Neural cell (in vitro differentiated cells): ENCODE measurements around the gene PAPSS2. TPM values are rescaled to one million over a fixed set of nuclear protein-coding genes. Genes with fewer than 3 reads are reported as not detected.

ENCODE experiments used
- H2AFZ ChIP-seq: fragments of 200-600, 300-800 bp; sonication (generic), shearing (Covaris generic); 2 replicates; pipeline ENCODE4 v1.6.0; 2014; ENCODE audit warnings: low read depth, mild to moderate bottlenecking, antibody characterized with exemption, low read length, moderate library complexity
- H3F3A ChIP-seq: fragments of 200-600 bp; shearing (Covaris generic); 2 replicates; pipeline ENCODE4 v1.6.1; 2016; ENCODE audit warnings: mild to moderate bottlenecking, moderate library complexity, mixed read lengths, antibody characterized with exemption, low read length; ENCODE audit not compliant: insufficient read depth, poor library complexity, severe bottlenecking
- H3K27ac ChIP-seq: fragments of 200-600, 300-800 bp; sonication (generic), shearing (Covaris generic); 2 replicates; pipeline ENCODE4 v1.5.1; 2014; ENCODE audit warnings: mild to moderate bottlenecking, low read length, moderate library complexity
- H3K27me3 ChIP-seq: fragments of 300-800, 200-600 bp; sonication (generic), shearing (Covaris generic); 2 replicates; pipeline ENCODE4 v1.6.0; 2014; ENCODE audit warnings: mild to moderate bottlenecking, low read depth, low read length, moderate library complexity; ENCODE audit not compliant: insufficient read depth
- H3K36me3 ChIP-seq: fragments of 300-800, 200-600 bp; sonication (generic), shearing (Covaris generic); 2 replicates; pipeline ENCODE4 v1.5.1; 2014; ENCODE audit warnings: mild to moderate bottlenecking, antibody characterized with exemption, low read length, moderate library complexity; ENCODE audit not compliant: insufficient read depth
- H3K4me2 ChIP-seq: fragments of 300-800, 200-600 bp; sonication (generic), shearing (Covaris generic); 2 replicates; pipeline ENCODE4 v1.6.0; 2014; ENCODE audit warnings: mild to moderate bottlenecking, low read length
- H3K4me3 ChIP-seq: fragments of 300-800, 200-600 bp; sonication (generic), shearing (Covaris generic); 2 replicates; pipeline ENCODE4 v1.5.1; 2014; ENCODE audit warnings: mild to moderate bottlenecking, low read length, moderate library complexity
- H3K79me2 ChIP-seq: fragments of 200-600 bp; shearing (Covaris generic); replicated peaks from 2 replicates; pipeline ENCODE4 v1.6.0; 2014; ENCODE audit warnings: mild to moderate bottlenecking, low read length, moderate library complexity; ENCODE audit not compliant: insufficient read depth
- H3K9ac ChIP-seq: fragments of 300-800, 200-600 bp; sonication (generic), shearing (Covaris generic); 2 replicates; pipeline ENCODE4 v1.6.1; 2016; ENCODE audit warnings: mild to moderate bottlenecking, low read length, mixed read lengths
- H3K9me2 ChIP-seq: fragments of 200-600 bp; shearing (Covaris generic); 2 replicates; pipeline ENCODE4 v1.6.1; 2016; ENCODE audit warnings: mild to moderate bottlenecking, low read length, mixed read lengths; ENCODE audit not compliant: insufficient read depth
- H3K9me3 ChIP-seq: fragments of 200-600, 300-800 bp; sonication (generic), shearing (Covaris generic); 2 replicates; pipeline ENCODE4 v1.6.1; 2016; ENCODE audit warnings: mild to moderate bottlenecking, mixed run types, low read length, moderate library complexity, mixed read lengths
- H4K20me1 ChIP-seq: fragments of 200-600 bp; shearing (Covaris generic); 2 replicates; pipeline ENCODE4 v1.6.1; 2016; ENCODE audit warnings: mild to moderate bottlenecking, mixed run types; ENCODE audit not compliant: insufficient read depth
- CTCF ChIP-seq: fragments of 450-650 bp; IDR thresholded peaks from 2 replicates; pipeline ENCODE4 v1.5.1; 2014; ENCODE audit warnings: antibody characterized with exemption, mild to moderate bottlenecking, moderate library complexity; ENCODE audit not compliant: poor library complexity, severe bottlenecking
- EP300 ChIP-seq: fragments of 450-650 bp; conservative IDR thresholded peaks from 2 replicates; pipeline ENCODE4 v1.6.1; 2014; ENCODE audit warnings: antibody characterized with exemption, mild to moderate bottlenecking, moderate library complexity; ENCODE audit not compliant: poor library complexity, severe bottlenecking
- EZH2 ChIP-seq: fragments of 200-600, 300-800 bp; shearing (Covaris generic), sonication (generic); IDR thresholded peaks from 2 replicates; pipeline ENCODE4 v1.6.1; 2014; ENCODE audit warnings: antibody characterized with exemption, low read length, borderline replicate concordance, mild to moderate bottlenecking; ENCODE audit not compliant: insufficient read depth, poor library complexity, severe bottlenecking
- MXI1 ChIP-seq: fragments of 450-650 bp; conservative IDR thresholded peaks from 2 replicates; pipeline ENCODE4 v1.6.1; 2014; ENCODE audit warnings: antibody characterized with exemption, mild to moderate bottlenecking; ENCODE audit not compliant: poor library complexity, severe bottlenecking
- POLR2AphosphoS5 ChIP-seq: IDR thresholded peaks from 2 replicates; pipeline ENCODE4 v1.6.1; 2012
- RAD21 ChIP-seq: fragments of 450-650 bp; conservative IDR thresholded peaks from 2 replicates; pipeline ENCODE4 v1.6.1; 2014; ENCODE audit warnings: antibody characterized with exemption, mild to moderate bottlenecking, moderate library complexity
- REST ChIP-seq: IDR thresholded peaks from 2 replicates; pipeline ENCODE4 v1.6.1; 2012; ENCODE audit warnings: borderline replicate concordance
- SMC3 ChIP-seq: fragments of 450-650 bp; conservative IDR thresholded peaks from 2 replicates; pipeline ENCODE4 v1.6.1; 2014; ENCODE audit warnings: antibody characterized with exemption, mild to moderate bottlenecking, moderate library complexity; ENCODE audit not compliant: poor library complexity
- TAF1 ChIP-seq: IDR thresholded peaks from 2 replicates; pipeline ENCODE4 v1.6.1; 2012; ENCODE audit warnings: low read depth
- polyA plus RNA-seq: library from polyadenylated mRNA; depleted of rRNA; stranded (reverse); fragments of >200 nt; gene quantifications from 2 replicates; pipeline ENCODE4 v1.2.3, GENCODE V29; 2014

The PAPSS2 gene
- polyA plus RNA-seq, 1 donor from 2014 or later = 0.24 TPM

GRCh38 chr10:87750001-87750671 lies 90.5 kb downstream of the PAPSS2 start:
- Histone ChIP-seq H3K79me2 (no peaks in the 10 kb centered on the region), H3K9me3 (no peaks in the 10 kb centered on the region), H3K27ac (no peak overlapping the region), H2AFZ (no peak overlapping the region), H3K36me3 (no peaks in the 10 kb centered on the region), H3K4me3 (no peak overlapping the region), H4K20me1 (no peaks in the 10 kb centered on the region), H3K9me2 (no peaks in the 10 kb centered on the region), H3K9ac (no peak overlapping the region), H3K27me3 (no peaks in the 10 kb centered on the region), H3K4me2 (no peak overlapping the region), H3F3A (no peaks in the 10 kb centered on the region)
- TF ChIP-seq REST (no peak), MXI1 (no peak), EP300 (no peak), POLR2AphosphoS5 (no peak), SMC3 (no peak), TAF1 (no peak), CTCF (no peak), EZH2 (no peak)

GRCh38 chr10:87750817-87751216 lies 91.1 kb downstream of the PAPSS2 start:
- no peak overlapping the region for H3K9ac ChIP-seq
- H3F3A ChIP-seq = no peaks in the 10 kb centered on the region
- TF ChIP-seq EZH2 = no peak
- no peak for TF ChIP-seq SMC3
- TF ChIP-seq POLR2AphosphoS5 = no peak
- TF ChIP-seq TAF1 = no peak
- no peak for TF ChIP-seq RAD21
- no peak for TF ChIP-seq CTCF
- no peak for TF ChIP-seq MXI1
- no peak for TF ChIP-seq REST
- TF ChIP-seq EP300 = no peak
- H3K79me2 ChIP-seq = no peaks in the 10 kb centered on the region
- no peaks in the 10 kb centered on the region for H3K36me3 ChIP-seq
- no peaks in the 10 kb centered on the region for H4K20me1 ChIP-seq
- H3K9me3 ChIP-seq = no peaks in the 10 kb centered on the region
- no peak overlapping the region for H2AFZ ChIP-seq
- no peaks in the 10 kb centered on the region for H3K9me2 ChIP-seq
- H3K27ac ChIP-seq = no peak overlapping the region
- H3K4me2 ChIP-seq = no peak overlapping the region
- no peaks in the 10 kb centered on the region for H3K27me3 ChIP-seq
- no peak overlapping the region for H3K4me3 ChIP-seq
